K562 (cell line): ENCODE measurements around the gene SULT1C3. TPM values are rescaled to one million over a fixed set of nuclear protein-coding genes. Genes with fewer than 3 reads are reported as not detected.

Experiments
- ATAC-seq: fragments of 200-7000 bp; cut with Tn5 transposase; 3 replicates; pipeline ENCODE4 v1.9.1; 2020; ENCODE audit warnings: moderate library complexity
- BruUV-seq: library from RNA; stranded (reverse); fragments of 400-500 nt; replicated peaks from 2 replicates; lab custom pipeline; 2021; lab: Mats Ljungman, UMichigan
- CTCF ChIA-PET: fragments of 300-600 bp; formaldehyde crosslinking; extraction: SDS; loops from one replicate; lab custom pipeline; 2021; ENCODE audit warnings: low intra/inter-chr PET ratio; lab: Yijun Ruan, JAX
- POLR2A ChIA-PET: fragments of 300-600, 350-650 bp; sonication (Branson Sonifier 250); formaldehyde crosslinking; extraction: SDS; loops from one replicate; lab custom pipeline; 2021; ENCODE audit warnings: antibody characterized with exemption, inconsistent platforms; lab: Yijun Ruan, JAX
- DNase-seq, 4 experiments: peaks; one replicate each; pipeline versions ENCODE4 v3.0.0 to v3.0.0-alpha.2; 2011 to 2018; ENCODE audit warnings: low spot score in 3 of 4, mixed read lengths in 3 of 4; ENCODE audit errors: extremely low read depth in 1 of 4
- FAIRE-seq: peaks from 2 replicates; lab custom pipeline; 2011; peaks lifted over from hg19 to GRCh38; lab: Jason Lieb, UNC
- H2AFZ ChIP-seq: 2 replicates; pipeline ENCODE4 v1.6.0; 2011; ENCODE audit warnings: low read depth, low read length, control low read depth, inconsistent platforms
- H3K27ac ChIP-seq: fragments of 200-600 bp; 3 replicates; pipeline ENCODE4 v1.8.0; 2011; ENCODE audit warnings: low read depth, mild to moderate bottlenecking, control low read depth, inconsistent platforms, low read length, moderate library complexity, mixed read lengths; ENCODE audit errors: extremely low read depth
- H3K27me3 ChIP-seq, 2 experiments: fragments of 300-600 bp in 1 of 2; 2 replicates in 1 of 2; 3 replicates in 1 of 2; pipeline versions ENCODE4 v1.6.0 to v1.8.0; 2011; ENCODE audit warnings: inconsistent platforms in 2 of 2, low read length in 2 of 2, mild to moderate bottlenecking in 1 of 2, mixed read lengths in 1 of 2, moderate library complexity in 1 of 2; ENCODE audit not compliant: control insufficient read depth in 2 of 2, insufficient read depth in 2 of 2
- H3K36me3 ChIP-seq: fragments of 300-600 bp; 3 replicates; pipeline ENCODE4 v1.8.0; 2011; ENCODE audit warnings: mild to moderate bottlenecking, low read length, inconsistent platforms; ENCODE audit not compliant: control insufficient read depth, insufficient read depth
- H3K4me1 ChIP-seq, 2 experiments: fragments of 200-600 bp in 1 of 2; replicated peaks in 1 of 2; 2 replicates in 1 of 2; 3 replicates in 1 of 2; pipeline versions ENCODE4 v1.5.1 to v1.8.0; 2011; ENCODE audit warnings: inconsistent platforms in 2 of 2, low read length in 2 of 2, mild to moderate bottlenecking in 1 of 2, mixed read lengths in 1 of 2, moderate library complexity in 1 of 2; ENCODE audit not compliant: control insufficient read depth in 2 of 2, insufficient read depth in 2 of 2
- H3K4me2 ChIP-seq: 2 replicates; pipeline ENCODE4 v1.6.1; 2011; ENCODE audit warnings: low read length, control low read depth, inconsistent platforms, mixed read lengths; ENCODE audit not compliant: insufficient read depth
- H3K4me3 ChIP-seq: fragments of 200-600 bp; sonication (generic), shearing (Covaris generic); 2 replicates; pipeline ENCODE4 v1.5.1; 2016; ENCODE audit warnings: control low read depth, inconsistent platforms
- H3K79me2 ChIP-seq: fragments of 200-600 bp; 3 replicates; pipeline ENCODE4 v1.8.0; 2011; ENCODE audit warnings: low read length, inconsistent platforms; ENCODE audit not compliant: control insufficient read depth, insufficient read depth
- H3K9ac ChIP-seq, 2 experiments: 2 replicates each; pipeline versions ENCODE4 v1.6.0 to v1.6.1; 2011; ENCODE audit warnings: low read depth in 2 of 2, low read length in 2 of 2, control low read depth in 1 of 2, inconsistent platforms in 1 of 2, mild to moderate bottlenecking in 1 of 2, mixed read lengths in 1 of 2; ENCODE audit not compliant: insufficient read depth in 1 of 2
- H3K9me1 ChIP-seq: one replicate; pipeline ENCODE4 v1.6.0; 2011; ENCODE audit warnings: inconsistent platforms, mild to moderate bottlenecking, low read length, moderate library complexity; ENCODE audit not compliant: control insufficient read depth, insufficient read depth
- H3K9me3 ChIP-seq: replicated peaks from 2 replicates; pipeline ENCODE4 v1.5.1; 2011; ENCODE audit warnings: low read depth, low read length, inconsistent platforms; ENCODE audit not compliant: control insufficient read depth, insufficient read depth
- H4K20me1 ChIP-seq: replicated peaks from 2 replicates; pipeline ENCODE4 v1.6.1; 2011; ENCODE audit warnings: low read length, inconsistent platforms, mixed read lengths; ENCODE audit not compliant: control insufficient read depth, insufficient read depth
- CCNT2 ChIP-seq: IDR thresholded peaks from 2 replicates; pipeline ENCODE4 v1.6.1; 2011; ENCODE audit warnings: borderline replicate concordance, low read depth, mild to moderate bottlenecking, moderate library complexity, mixed read lengths, low read length; ENCODE audit not compliant: insufficient read length; ENCODE audit errors: extremely low read depth
- ELF1 ChIP-seq: fragments of 200-800 bp; sonication (Bioruptor generic); IDR thresholded peaks from 2 replicates; pipeline ENCODE4 v1.6.1; 2016; ENCODE audit warnings: missing genetic modification characterization, missing compliant biosample characterization
- ELF2 ChIP-seq: fragments of 250-450 bp; sonication (Bioruptor Pico); IDR thresholded peaks from 2 replicates; pipeline ENCODE4 v1.5.0; 2021; ENCODE audit warnings: mild to moderate bottlenecking
- KAT2B ChIP-seq: IDR thresholded peaks from one replicate; pipeline ENCODE4 v1.6.1; 2012; ENCODE audit warnings: low read depth, mild to moderate bottlenecking, control low read depth, inconsistent platforms, low read length, moderate library complexity
- KLF10 ChIP-seq: fragments of 250-450 bp; sonication (Bioruptor Pico); IDR thresholded peaks from 2 replicates; pipeline ENCODE4 v1.6.1; 2021; ENCODE audit warnings: matching md5 sums
- MAFF ChIP-seq: IDR thresholded peaks from 2 replicates; pipeline ENCODE4 v1.6.1; 2012; ENCODE audit warnings: low read length, improper control_type of control experiment
- MBD2 ChIP-seq: sonication (generic); IDR thresholded peaks from 2 replicates; pipeline ENCODE4 v1.6.1; 2016; ENCODE audit warnings: low read depth, borderline replicate concordance
- MYC ChIP-seq, 2 experiments: fragments of 250-450 bp in 1 of 2; sonication (Bioruptor Pico) in 1 of 2; IDR thresholded peaks; 2 replicates each; pipeline versions ENCODE4 v1.5.1 to v1.6.1; 2012 to 2021; ENCODE audit warnings: low read depth in 2 of 2, borderline replicate concordance in 1 of 2, improper control_type of control experiment in 1 of 2, low read length in 1 of 2, mild to moderate bottlenecking in 1 of 2, moderate library complexity in 1 of 2
- NR1H2 ChIP-seq: sonication (generic); formaldehyde crosslinking; IDR thresholded peaks from 2 replicates; pipeline ENCODE4 v1.4.0; 2020; ENCODE audit warnings: mild to moderate bottlenecking, missing genetic modification reagents
- YY1 ChIP-seq, 3 experiments: IDR thresholded peaks; 2 replicates each; pipeline ENCODE4 v1.6.1; 2011; ENCODE audit warnings: low read length in 2 of 3, mild to moderate bottlenecking in 2 of 3, moderate library complexity in 2 of 3, borderline replicate concordance in 1 of 3, control low read depth in 1 of 3, low read depth in 1 of 3; ENCODE audit not compliant: insufficient read depth in 3 of 3, insufficient replicate concordance in 2 of 3, control insufficient read depth in 1 of 3, insufficient read length in 1 of 3; ENCODE audit errors: extremely low read depth in 1 of 3
- ZC3H11A ChIP-seq: IDR thresholded peaks from 2 replicates; pipeline ENCODE4 v1.6.1; 2012; ENCODE audit warnings: low read depth, low read length, improper control_type of control experiment
- ZNF184 ChIP-seq: sonication (generic); formaldehyde crosslinking; IDR thresholded peaks from 2 replicates; pipeline ENCODE4 v1.5.0; 2020; ENCODE audit warnings: missing genetic modification reagents
- ZNF274 ChIP-seq: IDR thresholded peaks from 2 replicates; pipeline ENCODE4 v1.6.1; 2011; ENCODE audit warnings: low read depth, mild to moderate bottlenecking, low read length, moderate library complexity, borderline replicate concordance
- ZNF57 ChIP-seq: fragments of 450-650 bp; formaldehyde crosslinking; IDR thresholded peaks from 2 replicates; pipeline ENCODE4 v1.4.0; 2020; ENCODE audit warnings: mild to moderate bottlenecking, moderate library complexity
- ZNF584 ChIP-seq: fragments of 200-800 bp; sonication (Bioruptor generic); IDR thresholded peaks from 2 replicates; pipeline ENCODE4 v1.6.1; 2016; ENCODE audit warnings: low read depth, mild to moderate bottlenecking, missing genetic modification characterization, missing compliant biosample characterization
- WGBS: fragments of 100-300 bp; shearing (Covaris generic); methylation state at CpG from one replicate; pipeline ENCODE4 v1.1.6; 2016; ENCODE audit warnings: low coverage, mixed read lengths; ENCODE audit not compliant: insufficient coverage; ENCODE audit errors: missing lambda C conversion rate; 5-methylcytosine and 5-hydroxymethylcytosine counted together
- in situ Hi-C: fragments of 300-500 bp; cut with MboI; formaldehyde crosslinking; loops from 4 replicates; pipeline ENCODE4 v1.15.0; 2018; ENCODE audit warnings: inconsistent platforms, mixed read lengths
- intact Hi-C: fragments of 100-400 bp; cut with micrococcal nuclease; formaldehyde crosslinking; loops from 2 replicates; pipeline ENCODE4 v1.14.2; 2022
- polyA plus RNA-seq, 8 experiments: library from polyadenylated mRNA; depleted of rRNA in 4 of 8; stranded (reverse) in 5 of 8; unstranded in 3 of 8; fragments of >200 nt; fragmentation: Nextera tagmentation in 2 of 8; fragmentation: Illumina TruSeq in 1 of 8; extraction: Ambion mirVana in 2 of 8; extraction: Trizol in 1 of 8; gene quantifications; 2 replicates each; pipeline versions ENCODE4 v1.2.1 to v1.2.3, GENCODE V29; 2011 to 2014; ENCODE audit warnings: inconsistent platforms in 1 of 8, missing spikeins in 1 of 8
- total RNA-seq, 7 experiments: library from RNA; depleted of rRNA in 6 of 7; stranded (reverse); fragments of >200 nt in 6 of 7; fragmentation: Illumina TruSeq in 2 of 7; extraction: Trizol in 2 of 7; gene quantifications; 2 replicates each; pipeline versions ENCODE4 v1.2.1 to v1.2.3, GENCODE V29; 2011 to 2021; ENCODE audit warnings: low replicate concordance in 1 of 7

SULT1C3 gene
- total and polyA plus RNA-seq, 9 of the 15 experiments (the other 6 are each of a cell fraction or from before 2014, with no cell fraction given) = not detected

DNA sequence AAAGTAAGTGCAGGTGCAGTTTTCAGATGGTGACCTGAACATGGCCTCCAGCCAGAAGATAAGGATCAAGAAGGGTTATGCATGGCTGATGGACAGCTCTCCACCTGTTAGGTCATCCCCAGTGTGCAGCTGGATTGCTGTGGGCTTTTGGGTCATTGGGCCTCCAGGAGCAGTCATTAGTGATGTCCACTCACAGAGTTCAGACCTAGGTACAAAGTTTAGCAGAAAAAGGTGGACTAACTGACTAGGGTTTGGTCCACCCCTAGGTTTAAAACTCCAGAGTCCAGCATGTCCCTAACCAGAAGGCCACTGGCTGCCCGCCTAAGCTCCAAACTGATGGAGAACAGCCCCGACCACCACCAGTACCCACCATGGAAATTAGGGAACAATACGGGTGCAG is 30.6 kb downstream of the SULT1C3 start:
- intact Hi-C loops = no loop called here
- Histone ChIP-seq H3K27me3 (peaks cover 0 to 8% of the 10 kb centered on the region in 2 experiments; a peak in 2 of 5 replicates), H3K4me3 (no peak overlapping the region), H3K4me2 (no peak overlapping the region), H4K20me1 (no peaks in the 10 kb centered on the region; the same call in 1 of the 2 replicates), H3K27ac (no peak overlapping the region), H3K36me3 (no peaks in the 10 kb centered on the region), H2AFZ (0 out of 2 replicates have a peak overlapping the region, but pooled peaks have one; percentile 9), H3K9me1 (no peaks in the 10 kb centered on the region), H3K4me1 (no peaks in the 10 kb centered on the region), H3K79me2 (no peaks in the 10 kb centered on the region), H3K9ac (no peak overlapping the region), H3K9me3 (no peaks in the 10 kb centered on the region)
- POLR2A ChIA-PET = interaction anchor here (0.6 kb wide), 1 partner anchor 115 kb away, joined by 3 read pairs; no protein-coding TSS in a partner anchor
- no peak for ATAC-seq
- no peak for TF ChIP-seq ELF1 (tag)
- no peak for TF ChIP-seq NR1H2 (CRISPR knock-in tag)
- no peak for TF ChIP-seq ELF2 (CRISPR knock-in tag)
- DNase-seq = no peak
- no TSS peak for BruUV-seq
- 3% methylated on average over 3 of the region's 3 CpGs for WGBS
- in situ Hi-C loops = no loop called here
- CTCF ChIA-PET = no interaction called here
- FAIRE-seq = no peak

DNA sequence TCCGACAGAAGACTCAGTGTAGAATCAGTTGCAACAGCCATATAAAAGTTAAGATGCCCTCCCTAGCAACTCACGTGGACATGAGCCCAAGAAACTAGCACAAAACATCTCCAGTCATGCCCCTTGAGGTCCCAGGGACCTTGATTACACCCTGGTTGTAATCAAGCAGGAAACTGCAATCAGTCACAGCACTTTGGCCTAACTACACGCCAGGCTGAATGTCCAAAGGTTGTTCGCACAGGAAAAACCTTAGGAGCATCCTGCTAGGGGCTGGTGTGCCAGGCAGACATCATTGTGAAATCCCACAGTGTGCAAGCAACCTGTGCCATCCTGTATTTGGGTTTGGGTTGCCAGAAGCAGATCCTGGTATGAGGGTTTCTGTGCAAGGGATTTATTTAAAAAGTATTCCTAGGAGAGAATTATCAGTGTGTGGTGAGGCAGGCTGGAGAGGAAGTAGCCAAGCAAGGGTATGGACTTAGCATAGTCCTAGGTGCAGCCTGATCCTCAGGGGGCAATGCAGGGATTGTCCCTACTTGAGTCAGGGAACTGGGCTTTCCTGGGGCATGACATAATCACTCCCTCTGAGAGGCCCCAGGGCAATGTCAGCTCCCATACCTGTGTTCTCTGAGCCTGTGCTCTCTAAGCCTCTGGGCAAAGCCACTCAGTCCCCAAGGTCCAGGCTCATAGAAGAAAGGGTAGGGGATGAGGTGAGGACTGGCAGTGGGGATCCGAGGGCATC is 31.2 kb downstream of the SULT1C3 start:
- H3K4me1 ChIP-seq = no peaks in the 10 kb centered on the region
- no peak overlapping the region for H3K27ac ChIP-seq
- H2AFZ ChIP-seq = peak overlapping the region; percentile 95; the same call in 1 of the 2 replicates
- 6% methylated on average over 5 of the region's 5 CpGs for WGBS
- H3K27me3 ChIP-seq = peaks cover 0 to 8% of the 10 kb centered on the region in 2 experiments; a peak in 2 of 5 replicates
- no peaks in the 10 kb centered on the region for H3K79me2 ChIP-seq
- H3K4me2 ChIP-seq = no peak overlapping the region; the same call in 1 of the 2 replicates
- no peak overlapping the region for H3K4me3 ChIP-seq
- BruUV-seq = no TSS peak
- intact Hi-C loops (no loop called here), in situ Hi-C loops (no loop called here)
- H3K36me3 ChIP-seq = no peaks in the 10 kb centered on the region
- no peaks in the 10 kb centered on the region for H3K9me3 ChIP-seq
- ATAC-seq (peak; percentile 32), DNase-seq (no peak), FAIRE-seq (no peak)
- CTCF ChIA-PET = no interaction called here
- no peak overlapping the region for H3K9ac ChIP-seq
- POLR2A ChIA-PET = interaction anchor here (0.6 kb wide), 1 partner anchor 114 kb away, joined by 3 read pairs; no protein-coding TSS in a partner anchor
- no peaks in the 10 kb centered on the region for H3K9me1 ChIP-seq
- H4K20me1 ChIP-seq = no peaks in the 10 kb centered on the region; the same call in 1 of the 2 replicates
- TF ChIP-seq CCNT2 (no peak), KAT2B (no peak), ZNF584 (no peak), MYC (IDR thresholded peaks at IDR 0.05; ENCODE audit: low read depth, low read length) (no peak), MYC (CRISPR knock-in tag; IDR thresholded peaks at IDR 0.05; ENCODE audit: borderline replicate concordance, low read depth) (no peak), ZC3H11A (no peak), MBD2 (no peak), MAFF (no peak), ZNF57 (CRISPR knock-in tag) (no peak), KLF10 (CRISPR knock-in tag) (no peak), ZNF184 (CRISPR knock-in tag) (no peak), ZNF274 (no peak), YY1 (IDR thresholded peaks at IDR 0.05; ENCODE audit: borderline replicate concordance in 1 of 3, control insufficient read depth in 1 of 3, extremely low read depth in 1 of 3, insufficient read depth in 3 of 3, insufficient read length in 1 of 3, insufficient replicate concordance in 2 of 3, low read depth in 1 of 3, low read length in 2 of 3) (no peak)
